Subcutaneous adipose tissue (tissue), 4 donors: ENCODE results near the gene FARS2. TPM values are rescaled to one million over a fixed set of nuclear protein-coding genes. Genes with fewer than 3 reads are reported as not detected.

Experiments used
- CTCF ChIP-seq: fragments of 450-650 bp; IDR thresholded peaks from one replicate; pipeline ENCODE4 v1.5.1; 2016; ENCODE audit warnings: low read depth, mild to moderate bottlenecking, control low read depth, antibody characterized with exemption, moderate library complexity
- total RNA-seq, 4 donors: library from RNA; depleted of rRNA; stranded (reverse); fragments of >200 nt; gene quantifications; one replicate each; pipeline ENCODE4 v1.1.0, GENCODE V29; 2016

FARS2 gene
- total RNA-seq, 4 donors from 2014 or later, result 6.2 to 13.6 (median 11.3) TPM

- TF ChIP-seq CTCF, result no peak
These were observed 483.2 kb downstream of the FARS2 start for GRCh38 chr6:5744497-5744896.

- TF ChIP-seq CTCF, result no peak
These were observed 483.8 kb downstream of the FARS2 start for GRCh38 chr6:5745081-5745480.

- no peak for TF ChIP-seq CTCF
These were observed 484.9 kb downstream of the FARS2 start for GRCh38 chr6:5746053-5746758.

- no peak for TF ChIP-seq CTCF
These were observed 485.4 kb downstream of the FARS2 start for GRCh38 chr6:5746759-5747130.

- no peak for TF ChIP-seq CTCF
These were observed 486.1 kb downstream of the FARS2 start for GRCh38 chr6:5747379-5747778.

- TF ChIP-seq CTCF, result no peak
These were observed 487.8 kb downstream of the FARS2 start for GRCh38 chr6:5749016-5749650.

- TF ChIP-seq CTCF, result no peak
These were observed 488.4 kb downstream of the FARS2 start for GRCh38 chr6:5749651-5750215.
